HEK293 (cell line): ENCODE measurements around the gene DENND2A.

Experiments
- HOXC10 ChIP-seq: sonication (generic); formaldehyde crosslinking; IDR thresholded peaks from 2 replicates; pipeline ENCODE4 v1.8.1; 2023; ENCODE audit warnings: mild to moderate bottlenecking, missing genetic modification reagents
- RBAK ChIP-seq: fragments of 450-650 bp; formaldehyde crosslinking; IDR thresholded peaks from 2 replicates; pipeline ENCODE4 v1.5.1; 2016; ENCODE audit warnings: missing biosample characterization, missing genetic modification characterization
- YY1 ChIP-seq: fragments of 450-650 bp; formaldehyde crosslinking; IDR thresholded peaks from 2 replicates; pipeline ENCODE4 v1.5.1; 2018; ENCODE audit warnings: missing biosample characterization, missing genetic modification characterization
- ZBTB21 ChIP-seq: fragments of 450-650 bp; formaldehyde crosslinking; IDR thresholded peaks from 2 replicates; pipeline ENCODE4 v1.5.1; 2017; ENCODE audit warnings: missing biosample characterization, missing genetic modification characterization
- ZNF10 ChIP-seq: fragments of 450-650 bp; formaldehyde crosslinking; IDR thresholded peaks from 2 replicates; pipeline ENCODE4 v1.5.1; 2017; ENCODE audit warnings: missing biosample characterization, missing genetic modification characterization
- ZNF114 ChIP-seq: fragments of 450-650 bp; formaldehyde crosslinking; IDR thresholded peaks from 2 replicates; pipeline ENCODE4 v1.5.0; 2017; ENCODE audit warnings: missing biosample characterization, missing genetic modification characterization
- ZNF394 ChIP-seq: fragments of 450-650 bp; formaldehyde crosslinking; IDR thresholded peaks from 2 replicates; pipeline ENCODE4 v1.5.1; 2016; ENCODE audit warnings: missing biosample characterization, missing genetic modification characterization, mild to moderate bottlenecking, moderate library complexity, borderline replicate concordance
- ZNF416 ChIP-seq: fragments of 450-650 bp; formaldehyde crosslinking; IDR thresholded peaks from 2 replicates; pipeline ENCODE4 v1.5.1; 2016; ENCODE audit warnings: missing biosample characterization, missing genetic modification characterization
- ZNF48 ChIP-seq: fragments of 450-650 bp; formaldehyde crosslinking; IDR thresholded peaks from 2 replicates; pipeline ENCODE4 v1.5.1; 2016; ENCODE audit warnings: missing biosample characterization, missing genetic modification characterization
- TF ChIP-seq, protein P1 (sequence below): fragments of 450-650 bp; formaldehyde crosslinking; IDR thresholded peaks from 2 replicates; pipeline ENCODE4 v1.5.1; 2016; ENCODE audit warnings: missing biosample characterization, missing genetic modification characterization
- TF ChIP-seq, protein P2 (sequence below): fragments of 450-650 bp; formaldehyde crosslinking; IDR thresholded peaks from 2 replicates; pipeline ENCODE4 v1.5.1; 2016; ENCODE audit warnings: missing biosample characterization, missing genetic modification characterization

GRCh38 chr7:140484951-140485499, 155.6 kb downstream of the DENND2A start:
- TF ChIP-seq ZNF114 (tag by site-specific recombination) (no peak), ZBTB21 (tag by site-specific recombination) (no peak), ZNF48 (tag by site-specific recombination) (no peak), ZNF416 (no peak), RBAK (tag by site-specific recombination) (no peak), YY1 (tag by site-specific recombination) (no peak), ZNF394 (no peak), HOXC10 (CRISPR knock-in tag) (no peak), ZNF10 (tag by site-specific recombination) (no peak)
- TF ChIP-seq, protein P1, sequence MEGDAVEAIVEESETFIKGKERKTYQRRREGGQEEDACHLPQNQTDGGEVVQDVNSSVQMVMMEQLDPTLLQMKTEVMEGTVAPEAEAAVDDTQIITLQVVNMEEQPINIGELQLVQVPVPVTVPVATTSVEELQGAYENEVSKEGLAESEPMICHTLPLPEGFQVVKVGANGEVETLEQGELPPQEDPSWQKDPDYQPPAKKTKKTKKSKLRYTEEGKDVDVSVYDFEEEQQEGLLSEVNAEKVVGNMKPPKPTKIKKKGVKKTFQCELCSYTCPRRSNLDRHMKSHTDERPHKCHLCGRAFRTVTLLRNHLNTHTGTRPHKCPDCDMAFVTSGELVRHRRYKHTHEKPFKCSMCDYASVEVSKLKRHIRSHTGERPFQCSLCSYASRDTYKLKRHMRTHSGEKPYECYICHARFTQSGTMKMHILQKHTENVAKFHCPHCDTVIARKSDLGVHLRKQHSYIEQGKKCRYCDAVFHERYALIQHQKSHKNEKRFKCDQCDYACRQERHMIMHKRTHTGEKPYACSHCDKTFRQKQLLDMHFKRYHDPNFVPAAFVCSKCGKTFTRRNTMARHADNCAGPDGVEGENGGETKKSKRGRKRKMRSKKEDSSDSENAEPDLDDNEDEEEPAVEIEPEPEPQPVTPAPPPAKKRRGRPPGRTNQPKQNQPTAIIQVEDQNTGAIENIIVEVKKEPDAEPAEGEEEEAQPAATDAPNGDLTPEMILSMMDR (tag by site-specific recombination): no peak
- TF ChIP-seq, protein P2, sequence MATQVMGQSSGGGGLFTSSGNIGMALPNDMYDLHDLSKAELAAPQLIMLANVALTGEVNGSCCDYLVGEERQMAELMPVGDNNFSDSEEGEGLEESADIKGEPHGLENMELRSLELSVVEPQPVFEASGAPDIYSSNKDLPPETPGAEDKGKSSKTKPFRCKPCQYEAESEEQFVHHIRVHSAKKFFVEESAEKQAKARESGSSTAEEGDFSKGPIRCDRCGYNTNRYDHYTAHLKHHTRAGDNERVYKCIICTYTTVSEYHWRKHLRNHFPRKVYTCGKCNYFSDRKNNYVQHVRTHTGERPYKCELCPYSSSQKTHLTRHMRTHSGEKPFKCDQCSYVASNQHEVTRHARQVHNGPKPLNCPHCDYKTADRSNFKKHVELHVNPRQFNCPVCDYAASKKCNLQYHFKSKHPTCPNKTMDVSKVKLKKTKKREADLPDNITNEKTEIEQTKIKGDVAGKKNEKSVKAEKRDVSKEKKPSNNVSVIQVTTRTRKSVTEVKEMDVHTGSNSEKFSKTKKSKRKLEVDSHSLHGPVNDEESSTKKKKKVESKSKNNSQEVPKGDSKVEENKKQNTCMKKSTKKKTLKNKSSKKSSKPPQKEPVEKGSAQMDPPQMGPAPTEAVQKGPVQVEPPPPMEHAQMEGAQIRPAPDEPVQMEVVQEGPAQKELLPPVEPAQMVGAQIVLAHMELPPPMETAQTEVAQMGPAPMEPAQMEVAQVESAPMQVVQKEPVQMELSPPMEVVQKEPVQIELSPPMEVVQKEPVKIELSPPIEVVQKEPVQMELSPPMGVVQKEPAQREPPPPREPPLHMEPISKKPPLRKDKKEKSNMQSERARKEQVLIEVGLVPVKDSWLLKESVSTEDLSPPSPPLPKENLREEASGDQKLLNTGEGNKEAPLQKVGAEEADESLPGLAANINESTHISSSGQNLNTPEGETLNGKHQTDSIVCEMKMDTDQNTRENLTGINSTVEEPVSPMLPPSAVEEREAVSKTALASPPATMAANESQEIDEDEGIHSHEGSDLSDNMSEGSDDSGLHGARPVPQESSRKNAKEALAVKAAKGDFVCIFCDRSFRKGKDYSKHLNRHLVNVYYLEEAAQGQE (tag by site-specific recombination): no peak
